SU-DHL-6 (cell line): ENCODE results near the gene GALNT17.

Source experiments
- EZH2phosphoT487 ChIP-seq: fragments of 200-600 bp; sonication (generic), shearing (Covaris generic); conservative IDR thresholded peaks from 2 replicates; pipeline ENCODE4 v1.6.1; 2018; ENCODE audit warnings: mild to moderate bottlenecking, antibody characterized with exemption, low read length, moderate library complexity, mixed read lengths
- TF ChIP-seq, protein P1 (sequence below): fragments of 200-600 bp; sonication (generic); IDR thresholded peaks from one replicate; pipeline ENCODE4 v1.5.1; 2017; ENCODE audit warnings: antibody characterized with exemption, mild to moderate bottlenecking, low read length, moderate library complexity; ENCODE audit not compliant: insufficient read depth, poor library complexity, severe bottlenecking

GRCh38 chr7:71657386-71657785 is 525.4 kb downstream of the GALNT17 start:
- TF ChIP-seq, protein P1, sequence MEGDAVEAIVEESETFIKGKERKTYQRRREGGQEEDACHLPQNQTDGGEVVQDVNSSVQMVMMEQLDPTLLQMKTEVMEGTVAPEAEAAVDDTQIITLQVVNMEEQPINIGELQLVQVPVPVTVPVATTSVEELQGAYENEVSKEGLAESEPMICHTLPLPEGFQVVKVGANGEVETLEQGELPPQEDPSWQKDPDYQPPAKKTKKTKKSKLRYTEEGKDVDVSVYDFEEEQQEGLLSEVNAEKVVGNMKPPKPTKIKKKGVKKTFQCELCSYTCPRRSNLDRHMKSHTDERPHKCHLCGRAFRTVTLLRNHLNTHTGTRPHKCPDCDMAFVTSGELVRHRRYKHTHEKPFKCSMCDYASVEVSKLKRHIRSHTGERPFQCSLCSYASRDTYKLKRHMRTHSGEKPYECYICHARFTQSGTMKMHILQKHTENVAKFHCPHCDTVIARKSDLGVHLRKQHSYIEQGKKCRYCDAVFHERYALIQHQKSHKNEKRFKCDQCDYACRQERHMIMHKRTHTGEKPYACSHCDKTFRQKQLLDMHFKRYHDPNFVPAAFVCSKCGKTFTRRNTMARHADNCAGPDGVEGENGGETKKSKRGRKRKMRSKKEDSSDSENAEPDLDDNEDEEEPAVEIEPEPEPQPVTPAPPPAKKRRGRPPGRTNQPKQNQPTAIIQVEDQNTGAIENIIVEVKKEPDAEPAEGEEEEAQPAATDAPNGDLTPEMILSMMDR = no peak
- TF ChIP-seq EZH2phosphoT487 = no peak
